Osteoblast (primary cell): ENCODE results near the gene EIPR1. TPM values are rescaled to one million over a fixed set of nuclear protein-coding genes. Genes with fewer than 3 reads are reported as not detected.
"Not testable (repeated sequence)": the region's sequence is repeated elsewhere in the genome, so short reads cannot be mapped to it uniquely, and the experiment has no call there.

Source experiments
- DNase-seq: peaks from one replicate; pipeline ENCODE4 v3.0.0; 2011; ENCODE audit warnings: low spot score, mixed read lengths; ENCODE audit not compliant: insufficient read length; ENCODE audit errors: missing footprints
- H2AFZ ChIP-seq: 2 replicates; pipeline ENCODE4 v1.6.0; 2011; ENCODE audit warnings: mild to moderate bottlenecking, low read length
- H3K27ac ChIP-seq: 2 replicates; pipeline ENCODE4 v1.5.1; 2011; ENCODE audit warnings: mild to moderate bottlenecking, low read depth, low read length, moderate library complexity
- H3K27me3 ChIP-seq: 2 replicates; pipeline ENCODE4 v1.6.0; 2012; ENCODE audit warnings: mild to moderate bottlenecking, control low read depth, inconsistent platforms, low read length, moderate library complexity; ENCODE audit not compliant: insufficient read depth
- H3K36me3 ChIP-seq: 2 replicates; pipeline ENCODE4 v1.5.1; 2011; ENCODE audit warnings: mild to moderate bottlenecking, low read length, control low read depth, moderate library complexity; ENCODE audit not compliant: insufficient read depth
- H3K4me1 ChIP-seq: 2 replicates; pipeline ENCODE4 v1.5.1; 2011; ENCODE audit warnings: mild to moderate bottlenecking, low read length, control low read depth, moderate library complexity; ENCODE audit not compliant: insufficient read depth
- H3K4me2 ChIP-seq: 2 replicates; pipeline ENCODE4 v1.6.0; 2011; ENCODE audit warnings: mild to moderate bottlenecking, low read length; ENCODE audit not compliant: insufficient read depth
- H3K4me3 ChIP-seq: fragments of 200-600 bp; sonication (generic); 3 replicates; pipeline ENCODE4 v1.5.1; 2012; ENCODE audit warnings: mild to moderate bottlenecking, low read length, inconsistent platforms; ENCODE audit not compliant: insufficient read depth
- H3K79me2 ChIP-seq: 2 replicates; pipeline ENCODE4 v1.6.0; 2012; ENCODE audit warnings: mild to moderate bottlenecking, low read length, control low read depth, inconsistent platforms; ENCODE audit not compliant: insufficient read depth
- H3K9me3 ChIP-seq: 2 replicates; pipeline ENCODE4 v1.5.1; 2011; ENCODE audit warnings: low read depth, low read length, control low read depth
- H4K20me1 ChIP-seq: 2 replicates; pipeline ENCODE4 v1.6.0; 2012; ENCODE audit warnings: mild to moderate bottlenecking, low read length, control low read depth; ENCODE audit not compliant: insufficient read depth
- CTCF ChIP-seq: IDR thresholded peaks from 2 replicates; pipeline ENCODE4 v1.5.1; 2011; ENCODE audit warnings: mild to moderate bottlenecking, low read depth, low read length, moderate library complexity; ENCODE audit errors: extremely low read depth
- total RNA-seq: library from RNA; depleted of rRNA; stranded (reverse); fragments of >200 nt; gene quantifications from 2 replicates; pipeline ENCODE4 v1.2.3, GENCODE V29; 2012

EIPR1 gene
- total RNA-seq, 1 donor, result 17.7 TPM

- no peak for TF ChIP-seq CTCF
- Histone ChIP-seq H3K27me3 (no peaks in the 10 kb centered on the region), H3K4me2 (no peak overlapping the region), H3K4me3 (no peak overlapping the region), H3K36me3 (peaks cover 5% of the 10 kb centered on the region), H3K9me3 (no peaks in the 10 kb centered on the region), H3K79me2 (no peaks in the 10 kb centered on the region), H2AFZ (no peak overlapping the region), H3K4me1 (no peaks in the 10 kb centered on the region), H3K27ac (no peak overlapping the region), H4K20me1 (no peaks in the 10 kb centered on the region)
- DNase-seq, result no peak
Measured at GRCh38 chr2:3200420-3200939, 177.1 kb downstream of the EIPR1 start.

GRCh38 chr2:3199627-3200345 lies 177.8 kb downstream of the EIPR1 start:
- no peak overlapping the region for H3K4me3 ChIP-seq
- no peak overlapping the region for H2AFZ ChIP-seq
- no peaks in the 10 kb centered on the region for H3K9me3 ChIP-seq
- H3K27me3 ChIP-seq, result no peaks in the 10 kb centered on the region
- H3K4me2 ChIP-seq, result no peak overlapping the region
- no peak for TF ChIP-seq CTCF
- DNase-seq, result peak; percentile 51
- H3K27ac ChIP-seq, result no peak overlapping the region
- H3K36me3 ChIP-seq, result peaks cover 5% of the 10 kb centered on the region
- no peaks in the 10 kb centered on the region for H3K79me2 ChIP-seq
- no peaks in the 10 kb centered on the region for H3K4me1 ChIP-seq
- no peaks in the 10 kb centered on the region for H4K20me1 ChIP-seq

- not testable (repeated sequence) for H3K4me2 ChIP-seq, H3K4me1 ChIP-seq, H4K20me1 ChIP-seq, H3K27me3 ChIP-seq, H3K27ac ChIP-seq, H3K36me3 ChIP-seq, H3K4me3 ChIP-seq, DNase-seq, H3K79me2 ChIP-seq, H2AFZ ChIP-seq, H3K9me3 ChIP-seq
Measured at GRCh38 chr2:3198671-3199192, 178.9 kb downstream of the EIPR1 start.

GRCh38 chr2:3198119-3198518 lies 179.5 kb downstream of the EIPR1 start:
- no peak overlapping the region for H3K27ac ChIP-seq
- H2AFZ ChIP-seq, result no peak overlapping the region
- DNase-seq, result peak; percentile 74
- no peaks in the 10 kb centered on the region for H3K4me1 ChIP-seq
- H3K36me3 ChIP-seq, result peaks cover 5% of the 10 kb centered on the region
- H3K4me2 ChIP-seq, result no peak overlapping the region
- H3K4me3 ChIP-seq, result no peak overlapping the region
- no peaks in the 10 kb centered on the region for H3K9me3 ChIP-seq
- H3K79me2 ChIP-seq, result no peaks in the 10 kb centered on the region
- TF ChIP-seq CTCF, result no peak
- no peaks in the 10 kb centered on the region for H4K20me1 ChIP-seq
- no peaks in the 10 kb centered on the region for H3K27me3 ChIP-seq
